Dendritic cell treated with granulocyte-macrophage colony-stimulating factor and Interleukin-4, amounts not matched to agents 40 ng/mL and 50 ng/mL, for 4 days (primary cell): Measurements from ENCODE around the gene GP9.
A peak's percentile ranks its signal among the peaks of the same experiment; 100 is the strongest.
"Not testable (repeated sequence)": the region's sequence is repeated elsewhere in the genome, so short reads cannot be mapped to it uniquely, and the experiment has no call there.

Experiments used
- H3K27ac Mint-ChIP-seq: one replicate; pipeline ENCODE4 v1.8.0; 2022; ENCODE audit warnings: mild to moderate bottlenecking, mixed read lengths
- H3K27me3 Mint-ChIP-seq: one replicate; pipeline ENCODE4 v1.8.0; 2022; ENCODE audit warnings: mild to moderate bottlenecking, mixed read lengths
- H3K36me3 Mint-ChIP-seq: one replicate; pipeline ENCODE4 v1.8.0; 2022; ENCODE audit warnings: low read depth, mixed read lengths
- H3K4me1 Mint-ChIP-seq: one replicate; pipeline ENCODE4 v1.8.0; 2022; ENCODE audit warnings: low read depth, mixed read lengths
- H3K4me3 Mint-ChIP-seq: one replicate; pipeline ENCODE4 v1.8.0; 2022; ENCODE audit warnings: mild to moderate bottlenecking, moderate library complexity, mixed read lengths
- H3K9me3 Mint-ChIP-seq: one replicate; pipeline ENCODE4 v1.8.0; 2022; ENCODE audit warnings: mixed read lengths
- intact Hi-C: fragments of 100-400 bp; cut with micrococcal nuclease; formaldehyde crosslinking; loops from one replicate; pipeline ENCODE4 v1.15.0; 2022

Gene GP9

DNA sequence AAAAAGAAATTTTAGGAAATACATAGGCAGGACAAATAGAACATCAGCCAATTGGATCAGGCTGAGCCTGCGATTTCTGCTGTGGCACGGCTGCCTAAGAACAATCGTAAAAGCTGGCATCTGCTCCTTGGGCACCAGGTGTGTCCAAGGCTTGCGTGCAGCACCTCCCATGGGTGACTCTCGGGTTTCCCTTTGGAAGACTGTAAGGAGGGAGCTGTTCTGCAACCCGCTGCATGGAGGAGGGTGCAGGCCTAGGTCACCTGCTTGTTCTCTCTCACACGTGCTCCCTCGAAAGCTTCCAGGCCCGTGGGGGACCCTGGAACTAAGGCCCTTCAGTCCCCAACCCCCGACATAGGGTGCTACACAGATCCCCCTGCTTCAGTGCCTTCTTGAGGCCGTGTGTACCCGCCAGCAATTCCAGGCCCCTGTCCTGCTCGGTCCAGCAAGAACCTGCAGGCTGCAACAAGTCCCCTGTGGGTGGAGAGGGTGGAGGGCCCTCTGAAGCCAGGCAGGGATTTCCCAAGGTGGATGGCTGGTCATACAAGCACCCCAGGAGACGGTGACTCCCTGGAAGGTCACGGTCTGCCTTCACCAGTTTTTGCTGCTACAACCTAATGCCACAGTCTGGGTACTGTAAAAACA, 3.4 kb downstream of the GP9 start:
- Mint-ChIP-seq H3K27me3 (peaks cover 12% of the 10 kb centered on the region), H3K9me3 (no peaks in the 10 kb centered on the region), H3K4me1 (peaks cover 5% of the 10 kb centered on the region), H3K27ac (no peak overlapping the region), H3K36me3 (no peaks in the 10 kb centered on the region), H3K4me3 (no peak overlapping the region)
- intact Hi-C loops = no loop called here

DNA sequence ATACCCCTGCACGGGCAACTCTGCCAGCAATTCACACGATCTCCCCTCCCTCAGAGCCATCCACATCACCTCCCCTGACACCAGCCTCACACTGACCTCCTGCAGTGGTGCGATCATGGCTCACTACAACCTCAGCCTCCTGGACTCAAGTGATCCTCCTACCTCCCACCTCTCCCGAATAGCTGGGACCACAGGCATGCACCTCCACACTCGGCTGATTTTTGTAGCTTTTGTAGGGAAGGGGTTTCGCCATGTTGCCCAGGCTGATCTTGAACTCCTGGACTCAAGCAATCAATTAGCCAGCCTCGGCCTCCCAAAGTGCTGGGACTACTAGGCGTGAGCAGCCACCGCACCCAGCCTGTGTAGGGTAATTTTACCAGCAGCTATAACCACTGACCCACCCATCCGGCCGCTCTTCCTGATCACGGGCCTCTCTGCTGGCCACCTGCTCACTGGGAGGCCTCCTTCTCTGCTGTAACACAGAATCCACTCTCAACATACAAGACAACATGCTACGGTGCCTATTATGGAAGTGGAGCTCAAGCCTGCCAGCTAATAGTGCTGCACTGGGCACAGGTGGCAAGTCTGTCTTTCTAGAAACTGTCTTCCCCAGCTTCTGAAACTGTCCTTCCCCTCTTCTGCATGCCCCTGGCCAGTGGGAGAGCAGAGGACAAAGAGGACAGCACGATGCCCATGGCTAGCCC, 4.6 kb downstream of the GP9 start:
- intact Hi-C loops = no loop called here
- H3K36me3 Mint-ChIP-seq = no peaks in the 10 kb centered on the region
- H3K4me3 Mint-ChIP-seq = no peak overlapping the region
- H3K27me3 Mint-ChIP-seq = peaks cover 21% of the 10 kb centered on the region
- peaks cover 5% of the 10 kb centered on the region for H3K4me1 Mint-ChIP-seq
- peaks cover 10% of the 10 kb centered on the region for H3K9me3 Mint-ChIP-seq
- H3K27ac Mint-ChIP-seq = no peak overlapping the region

DNA sequence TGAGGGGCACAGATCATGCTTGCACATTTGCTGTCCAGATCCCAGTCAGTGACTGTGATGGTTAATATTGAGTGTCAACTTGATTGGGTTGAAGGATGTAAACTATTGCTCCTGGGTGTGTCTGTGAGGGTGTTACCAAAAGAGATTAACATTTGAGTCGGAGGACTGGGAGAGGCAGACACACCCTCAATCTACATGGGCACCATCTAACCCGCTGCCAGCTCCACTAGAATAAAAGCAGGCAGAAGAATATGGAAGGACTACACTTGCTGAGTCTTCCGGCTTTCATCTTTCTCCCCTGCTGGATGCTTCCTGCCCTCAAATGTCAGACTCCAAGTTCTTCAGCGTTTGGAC, 5.1 kb downstream of the GP9 start:
- Mint-ChIP-seq H3K4me3 (no peak overlapping the region), H3K36me3 (no peaks in the 10 kb centered on the region), H3K9me3 (peaks cover 10% of the 10 kb centered on the region), H3K4me1 (peaks cover 7% of the 10 kb centered on the region), H3K27me3 (peaks cover 24% of the 10 kb centered on the region), H3K27ac (no peak overlapping the region)
- intact Hi-C loops = no loop called here

DNA sequence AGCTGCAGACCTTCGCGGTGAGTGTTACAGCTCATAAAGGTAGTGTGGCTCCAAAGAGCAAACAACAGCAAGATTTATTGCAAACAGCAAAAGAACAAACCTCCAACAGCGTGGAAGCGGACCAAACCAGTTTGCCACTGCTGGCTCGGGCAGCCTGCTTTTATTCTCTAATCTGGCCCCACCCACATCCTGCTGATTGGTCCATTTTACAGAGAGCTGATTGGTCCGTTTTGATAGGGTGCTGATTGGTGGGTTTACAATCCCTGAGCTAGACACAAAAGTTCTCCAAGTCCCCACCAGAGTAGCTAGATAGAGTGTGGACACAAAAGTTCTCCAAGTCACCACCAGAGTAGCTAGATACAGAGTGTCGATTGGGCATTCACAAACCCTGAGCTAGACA, 7.1 kb downstream of the GP9 start:
- H3K4me1 Mint-ChIP-seq, intact Hi-C loops, H3K27ac Mint-ChIP-seq: not testable (repeated sequence)

DNA sequence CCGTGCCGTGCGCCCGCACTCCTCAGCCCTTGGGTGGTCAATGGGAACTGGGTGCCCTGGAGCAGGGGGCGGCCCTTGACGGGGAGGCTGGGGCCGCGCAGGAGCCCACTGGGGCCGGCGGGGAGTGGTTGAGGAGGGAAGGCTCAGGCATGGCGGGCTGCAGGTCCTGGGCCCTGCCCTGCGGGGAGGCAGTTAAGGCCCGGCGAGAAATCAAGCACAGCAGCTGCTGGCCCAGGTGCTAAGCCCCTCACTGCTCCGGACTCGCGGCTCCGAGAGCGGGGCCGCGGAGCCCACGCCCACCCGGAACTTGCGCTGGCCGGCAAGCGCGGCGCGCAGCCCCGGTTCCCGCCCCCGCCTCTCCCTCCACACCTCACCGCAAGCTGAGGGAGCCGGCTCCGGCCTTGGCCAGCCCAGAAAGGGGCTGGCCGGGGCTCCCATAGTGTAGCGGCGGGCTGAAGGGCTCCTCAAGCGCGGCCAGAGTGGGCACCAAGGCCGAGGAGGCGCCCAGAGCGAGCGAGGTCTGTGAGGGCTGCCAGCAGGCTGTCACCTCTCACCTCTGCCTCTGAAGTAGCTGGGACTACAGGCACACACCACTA, 7.8 kb downstream of the GP9 start:
- peak overlapping the region; percentile 35 for H3K27ac Mint-ChIP-seq
- intact Hi-C loops = no loop called here
- peak overlapping the region; percentile 53 for H3K4me3 Mint-ChIP-seq
- H3K36me3 Mint-ChIP-seq = no peaks in the 10 kb centered on the region
- H3K4me1 Mint-ChIP-seq = peaks cover 5% of the 10 kb centered on the region
- peaks cover 24% of the 10 kb centered on the region for H3K27me3 Mint-ChIP-seq
- peaks cover 10% of the 10 kb centered on the region for H3K9me3 Mint-ChIP-seq

More for the DNA sequence above, 7.1 kb downstream of the GP9 start:
- peaks cover 10% of the 10 kb centered on the region for H3K9me3 Mint-ChIP-seq
- peaks cover 24% of the 10 kb centered on the region for H3K27me3 Mint-ChIP-seq
- not testable (repeated sequence) for H3K36me3 Mint-ChIP-seq
- peak overlapping the region; percentile 53 for H3K4me3 Mint-ChIP-seq

DNA sequence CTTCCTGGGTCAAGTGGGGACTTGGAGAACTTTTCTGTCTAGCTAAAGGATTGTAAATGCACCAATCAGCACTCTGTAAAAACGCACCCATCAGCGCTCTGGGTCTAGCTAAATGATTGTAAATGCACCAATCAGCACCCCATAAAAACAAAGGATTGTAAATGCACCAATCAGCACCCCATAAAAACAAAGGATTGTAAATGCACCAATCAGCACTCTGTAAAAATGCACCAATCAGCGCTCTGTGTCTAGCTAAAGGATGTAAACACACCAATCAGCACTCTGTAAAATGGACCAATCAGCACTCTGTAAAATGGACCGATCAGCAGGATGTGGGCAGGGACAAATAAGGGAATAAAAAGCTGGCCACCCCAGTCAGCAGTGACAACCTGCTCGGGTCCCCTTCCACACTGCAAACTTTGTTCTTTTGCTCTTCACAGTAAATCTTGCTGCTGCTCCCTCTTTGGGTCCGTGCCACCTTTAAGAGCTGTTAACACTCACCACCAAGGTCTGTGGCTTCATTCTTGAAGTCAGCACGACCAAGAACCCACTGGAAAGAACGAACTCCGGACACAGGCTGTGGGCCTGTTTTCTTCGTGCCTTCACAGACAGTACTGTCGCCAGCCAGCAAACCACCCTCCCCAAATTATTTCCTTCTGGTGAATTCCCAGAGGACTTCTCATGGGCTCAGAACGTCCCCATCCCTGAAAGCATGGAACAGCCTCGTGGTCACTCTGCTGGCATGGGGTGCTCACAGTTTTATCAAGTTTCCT, 8.9 kb downstream of the GP9 start:
- H3K4me3 Mint-ChIP-seq, H3K27ac Mint-ChIP-seq, H3K4me1 Mint-ChIP-seq, H3K36me3 Mint-ChIP-seq, intact Hi-C loops: not testable (repeated sequence)
- Mint-ChIP-seq H3K9me3 (peaks cover 10% of the 10 kb centered on the region), H3K27me3 (peaks cover 24% of the 10 kb centered on the region)

DNA sequence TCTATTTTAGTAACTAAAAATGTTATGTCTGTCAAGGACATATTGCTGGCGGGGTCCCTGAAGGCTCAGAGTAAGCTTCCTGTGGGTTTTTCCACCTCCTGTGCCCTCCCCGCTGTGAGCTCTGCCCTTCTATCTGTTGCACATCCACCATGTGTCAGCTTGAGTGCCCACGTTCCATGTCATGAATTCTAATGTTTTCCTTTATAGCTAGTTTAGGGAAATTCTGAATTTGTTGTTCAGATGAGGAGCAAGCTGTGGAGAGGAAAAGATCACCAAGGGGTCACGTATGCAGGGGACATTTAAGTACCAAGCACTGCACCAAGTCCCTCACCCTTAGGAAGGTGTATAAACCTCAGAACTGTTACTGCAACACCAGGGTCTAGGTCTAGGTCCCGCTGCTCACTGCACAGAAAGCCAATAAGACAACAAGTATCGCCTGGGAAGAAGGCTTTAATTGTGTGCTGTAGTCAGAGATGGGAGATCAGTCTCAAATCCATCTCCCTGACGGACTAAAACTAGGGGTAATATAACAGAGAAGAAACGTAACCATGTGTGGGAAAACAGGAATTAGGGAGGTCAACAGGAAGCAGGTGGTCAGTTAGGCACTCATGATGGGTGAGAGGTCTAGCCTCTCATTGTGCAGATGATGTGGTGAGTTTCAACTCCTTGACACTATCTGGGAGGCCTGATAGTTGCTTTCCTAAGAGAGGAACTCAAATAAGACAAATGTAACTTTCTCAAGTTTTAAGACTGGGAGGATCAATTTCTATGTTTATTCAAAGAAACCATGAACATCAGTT, 9.7 kb downstream of the GP9 start:
- no peaks in the 10 kb centered on the region for H3K36me3 Mint-ChIP-seq
- H3K4me1 Mint-ChIP-seq = peaks cover 5% of the 10 kb centered on the region
- H3K27me3 Mint-ChIP-seq = peaks cover 24% of the 10 kb centered on the region
- intact Hi-C loops = no loop called here
- H3K9me3 Mint-ChIP-seq = peaks cover 10% of the 10 kb centered on the region
- H3K27ac Mint-ChIP-seq = no peak overlapping the region
- H3K4me3 Mint-ChIP-seq = no peak overlapping the region

DNA sequence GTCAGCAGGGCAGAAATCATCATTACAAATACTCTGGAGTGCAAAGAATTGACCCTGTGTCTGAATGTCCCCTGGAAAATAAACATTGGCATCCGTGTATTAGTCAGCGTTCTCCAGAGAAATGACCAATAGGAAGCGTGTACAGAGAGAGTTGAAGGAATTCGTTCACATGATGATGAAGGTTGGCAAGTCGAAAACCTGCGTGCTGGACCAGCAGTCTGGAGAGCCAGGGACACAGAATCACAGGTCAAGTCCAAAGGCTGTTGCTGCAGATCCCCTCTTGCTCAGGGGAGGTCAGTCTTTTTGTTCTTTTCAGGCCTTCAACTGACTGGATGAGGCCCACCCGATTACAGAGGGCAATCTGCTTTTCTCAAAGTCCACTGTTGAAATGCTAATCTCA, 16.6 kb downstream of the GP9 start:
- intact Hi-C loops = no loop called here
- H3K27ac Mint-ChIP-seq = no peak overlapping the region
- H3K4me3 Mint-ChIP-seq = no peak overlapping the region
- no peaks in the 10 kb centered on the region for H3K36me3 Mint-ChIP-seq
- peaks cover 4% of the 10 kb centered on the region for H3K4me1 Mint-ChIP-seq
- no peaks in the 10 kb centered on the region for H3K9me3 Mint-ChIP-seq
- H3K27me3 Mint-ChIP-seq = peaks cover 5% of the 10 kb centered on the region

DNA sequence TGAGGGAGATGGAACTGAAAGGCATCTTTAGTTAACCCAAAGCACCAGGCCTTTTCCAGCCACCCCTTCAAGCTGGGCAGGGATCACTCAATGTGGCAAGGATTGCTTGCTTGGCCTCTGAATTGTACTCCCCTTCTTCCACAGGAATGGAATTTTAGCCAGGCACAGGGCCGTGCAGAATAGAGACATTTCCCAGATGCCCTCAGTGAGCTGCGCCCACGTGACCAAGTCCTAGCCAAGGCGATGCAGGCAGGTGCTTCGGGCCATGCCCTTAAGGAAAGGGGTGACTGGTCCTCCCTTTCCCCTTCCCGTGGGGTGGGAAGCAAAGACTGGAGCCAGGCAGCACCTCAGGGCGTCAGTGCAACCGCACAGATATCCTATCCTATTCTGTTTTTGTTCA, 17.9 kb downstream of the GP9 start:
- H3K4me1 Mint-ChIP-seq = peaks cover 6% of the 10 kb centered on the region
- intact Hi-C loops = no loop called here
- H3K27me3 Mint-ChIP-seq = peaks cover 5% of the 10 kb centered on the region
- H3K27ac Mint-ChIP-seq = no peak overlapping the region
- H3K9me3 Mint-ChIP-seq = no peaks in the 10 kb centered on the region
- H3K36me3 Mint-ChIP-seq = no peaks in the 10 kb centered on the region
- no peak overlapping the region for H3K4me3 Mint-ChIP-seq

DNA sequence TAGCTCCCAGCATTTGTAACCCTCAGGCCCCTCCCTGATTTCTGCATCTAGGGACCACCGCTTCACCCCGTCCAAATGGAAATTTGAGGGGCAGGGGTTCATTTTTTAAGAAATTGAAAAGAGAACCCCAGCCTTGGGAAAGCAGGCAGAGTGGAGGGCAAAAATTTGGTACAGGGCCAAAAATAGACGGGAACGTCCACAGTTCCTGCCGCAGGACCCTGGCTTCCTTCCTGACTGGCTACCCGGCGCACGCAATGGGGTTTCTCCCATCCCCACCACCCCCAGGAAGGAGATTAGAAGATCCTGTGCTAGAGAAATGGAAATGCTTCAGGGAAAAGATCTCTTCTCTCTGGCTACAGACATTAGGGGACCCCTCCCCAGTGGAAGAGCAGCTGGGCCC, 20.9 kb downstream of the GP9 start:
- peaks cover 6% of the 10 kb centered on the region for H3K4me1 Mint-ChIP-seq
- H3K27me3 Mint-ChIP-seq = peaks cover 5% of the 10 kb centered on the region
- no peaks in the 10 kb centered on the region for H3K36me3 Mint-ChIP-seq
- intact Hi-C loops = no loop called here
- H3K4me3 Mint-ChIP-seq = no peak overlapping the region
- H3K9me3 Mint-ChIP-seq = no peaks in the 10 kb centered on the region
- H3K27ac Mint-ChIP-seq = no peak overlapping the region

DNA sequence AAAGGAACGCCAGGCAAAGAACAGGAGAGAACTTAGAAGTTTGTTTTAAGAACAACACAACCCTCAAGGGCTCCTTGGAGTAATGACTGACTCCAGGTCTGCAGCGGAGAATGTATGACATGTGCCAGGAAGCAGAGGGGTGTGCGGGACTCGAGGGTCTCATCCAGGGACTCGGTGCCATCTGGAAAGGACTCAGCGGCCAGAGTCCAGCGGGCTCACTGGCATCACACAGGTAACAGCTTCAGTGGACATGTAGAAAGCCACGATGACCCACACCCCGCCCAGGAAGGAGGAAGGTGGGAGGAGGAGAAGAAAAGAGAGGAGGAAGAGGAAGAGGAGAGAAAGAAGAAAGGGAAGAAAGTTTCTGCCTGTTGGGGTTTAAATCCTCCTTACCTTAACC, 21.4 kb downstream of the GP9 start:
- H3K4me3 Mint-ChIP-seq = no peak overlapping the region
- H3K27ac Mint-ChIP-seq = no peak overlapping the region
- intact Hi-C loops = no loop called here

DNA sequence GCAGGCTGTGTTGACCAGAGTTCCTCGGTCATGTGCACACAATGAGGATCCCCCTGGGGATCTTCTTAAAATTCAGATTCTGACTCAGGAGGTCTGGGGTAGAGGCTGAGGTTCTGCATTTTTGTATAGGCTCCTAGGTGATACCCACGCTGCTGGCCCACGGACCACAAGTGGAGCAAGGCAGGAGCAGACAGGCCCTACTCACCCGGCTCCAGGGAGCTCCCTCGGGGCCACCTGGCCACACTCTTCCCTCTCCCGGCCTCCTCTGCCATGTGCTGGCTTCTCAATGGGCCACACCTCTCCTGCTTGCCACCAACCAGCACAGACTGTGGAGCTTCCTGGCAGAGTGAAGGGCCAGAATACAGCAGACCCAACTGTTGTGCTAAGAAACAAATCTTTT, 23.9 kb downstream of the GP9 start:
- intact Hi-C loops = no loop called here
- Mint-ChIP-seq H3K36me3 (no peaks in the 10 kb centered on the region), H3K9me3 (no peaks in the 10 kb centered on the region), H3K4me1 (peaks cover 6% of the 10 kb centered on the region), H3K27me3 (peaks cover 4% of the 10 kb centered on the region), H3K4me3 (no peak overlapping the region), H3K27ac (no peak overlapping the region)

More for the DNA sequence above, 21.4 kb downstream of the GP9 start:
- Mint-ChIP-seq H3K9me3 (no peaks in the 10 kb centered on the region), H3K36me3 (no peaks in the 10 kb centered on the region), H3K27me3 (peaks cover 4% of the 10 kb centered on the region), H3K4me1 (peaks cover 6% of the 10 kb centered on the region)

DNA sequence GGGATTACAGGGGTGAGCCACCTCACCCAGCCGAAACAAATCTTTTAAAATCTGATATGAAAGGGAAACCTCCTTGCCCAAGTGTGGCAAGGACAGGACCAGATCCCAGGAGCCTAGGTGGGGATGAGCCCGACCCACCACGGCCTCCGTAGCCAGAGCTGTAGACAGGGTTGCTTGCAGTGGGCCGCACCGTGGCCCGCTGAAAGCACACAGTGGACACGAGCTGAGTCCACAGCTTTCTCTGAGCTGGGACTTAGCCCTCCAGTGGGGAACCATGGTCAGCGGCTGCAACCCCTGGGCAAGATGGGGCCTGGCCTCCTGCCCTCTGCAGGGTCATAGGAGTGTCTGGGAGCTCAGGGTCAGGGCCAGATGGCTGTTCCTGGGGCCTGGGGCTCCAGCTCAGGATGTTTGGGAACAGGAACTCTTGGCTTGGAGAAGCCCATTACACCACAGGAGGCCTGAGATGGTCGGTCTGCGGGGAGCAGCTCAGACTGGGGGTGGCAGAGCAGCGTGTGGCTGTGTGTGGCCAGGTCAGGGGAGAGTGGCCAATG, 24.7 kb downstream of the GP9 start:
- intact Hi-C loops = no loop called here
- no peak overlapping the region for H3K4me3 Mint-ChIP-seq
- H3K4me1 Mint-ChIP-seq = peaks cover 6% of the 10 kb centered on the region

More for the DNA sequence above, 24.7 kb downstream of the GP9 start:
- Mint-ChIP-seq H3K36me3 (no peaks in the 10 kb centered on the region), H3K9me3 (no peaks in the 10 kb centered on the region), H3K27me3 (peaks cover 4% of the 10 kb centered on the region), H3K27ac (no peak overlapping the region)
